Measurements from ENCODE around the gene SLC35A2.

The SLC35A2 gene

GRCh38 chrX:48902135-48902534 is 9.3 kb downstream of the SLC35A2 start:
- Histone ChIP-seq H2AFZ (ENCODE audit: low read length) (no peak overlapping the region), H3K79me2 (ENCODE audit: insufficient read depth, low read length) (peaks cover 12% of the 10 kb centered on the region), H4K20me1 (ENCODE audit: insufficient read depth, low read length, poor library complexity, severe bottlenecking) (peaks cover 7% of the 10 kb centered on the region)

DNA sequence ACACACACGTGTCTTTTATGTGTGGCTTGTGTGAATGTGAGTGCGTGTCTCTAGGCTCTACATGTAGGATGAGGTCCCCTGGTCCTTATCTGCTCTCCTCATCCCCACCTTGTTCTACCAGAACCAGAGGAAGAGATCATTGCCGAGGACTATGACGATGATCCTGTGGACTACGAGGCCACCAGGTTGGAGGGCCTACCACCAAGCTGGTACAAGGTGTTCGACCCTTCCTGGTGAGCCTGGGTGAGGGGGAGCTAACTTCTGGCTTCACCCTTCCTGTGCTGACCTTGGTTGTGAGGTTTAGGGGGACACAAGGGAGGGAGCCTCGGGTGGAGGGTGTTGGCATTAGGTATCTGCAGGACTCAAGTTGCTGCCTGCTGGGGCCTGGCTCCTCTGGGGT is 10.4 kb downstream of the SLC35A2 start:
- no peak overlapping the region for H3K4me2 ChIP-seq (ENCODE audit: low read depth, low read length, poor library complexity, severe bottlenecking)
- no peaks in the 10 kb centered on the region for H3K27me3 ChIP-seq (ENCODE audit: insufficient read depth, low read length, poor library complexity, severe bottlenecking)
- peaks cover 7% of the 10 kb centered on the region; the same call in 1 of the 2 replicates for H3K36me3 ChIP-seq (ENCODE audit: insufficient read depth, low read length)
- no peak overlapping the region for H2AFZ ChIP-seq (ENCODE audit: low read length)
- no peaks in the 10 kb centered on the region for H3K9me2 ChIP-seq (replicated peaks; ENCODE audit: low read depth, low read length)
- H4K20me1 ChIP-seq (ENCODE audit: insufficient read depth, low read length, poor library complexity, severe bottlenecking) = peaks cover 17% of the 10 kb centered on the region
- H3K9ac ChIP-seq (ENCODE audit: low read depth, low read length, poor library complexity, severe bottlenecking) = no peak overlapping the region
- peaks cover 23% of the 10 kb centered on the region for H3K79me2 ChIP-seq (ENCODE audit: insufficient read depth, low read length)
- H3K9me3 ChIP-seq (ENCODE audit: insufficient read depth, low read depth, low read length) = no peaks in the 10 kb centered on the region
- H3K4me1 ChIP-seq (ENCODE audit: insufficient read depth, low read length, poor library complexity, severe bottlenecking) = no peaks in the 10 kb centered on the region
- H3F3A ChIP-seq (ENCODE audit: low read depth) = no peaks in the 10 kb centered on the region
- no peak for TF ChIP-seq EZH2phosphoT487 (IDR thresholded peaks at IDR 0.05; ENCODE audit: borderline replicate concordance)
- no peak for TF ChIP-seq CTCF (conservative IDR thresholded peaks at IDR 0.05; ENCODE audit: low read length)
- H3K4me3 ChIP-seq (ENCODE audit: low read length, poor library complexity, severe bottlenecking) = no peak overlapping the region

More at GRCh38 chrX:48902135-48902534, 9.3 kb downstream of the SLC35A2 start:
- no peak overlapping the region for H3K4me2 ChIP-seq (ENCODE audit: low read depth, low read length, poor library complexity, severe bottlenecking)
- H3K27me3 ChIP-seq (ENCODE audit: insufficient read depth, low read length, poor library complexity, severe bottlenecking) = no peaks in the 10 kb centered on the region
- no peak for TF ChIP-seq CTCF (conservative IDR thresholded peaks at IDR 0.05; ENCODE audit: low read length)
- TF ChIP-seq EZH2phosphoT487 (IDR thresholded peaks at IDR 0.05; ENCODE audit: borderline replicate concordance) = no peak
- H3K4me1 ChIP-seq (ENCODE audit: insufficient read depth, low read length, poor library complexity, severe bottlenecking) = no peaks in the 10 kb centered on the region
- no peaks in the 10 kb centered on the region for H3K9me2 ChIP-seq (replicated peaks; ENCODE audit: low read depth, low read length)
- no peak overlapping the region for H3K9ac ChIP-seq (ENCODE audit: low read depth, low read length, poor library complexity, severe bottlenecking)
- H3F3A ChIP-seq (ENCODE audit: low read depth) = no peaks in the 10 kb centered on the region
- H3K9me3 ChIP-seq (ENCODE audit: insufficient read depth, low read depth, low read length) = no peaks in the 10 kb centered on the region
- H3K4me3 ChIP-seq (ENCODE audit: low read length, poor library complexity, severe bottlenecking) = no peak overlapping the region
- H3K36me3 ChIP-seq (ENCODE audit: insufficient read depth, low read length) = peaks cover 7% of the 10 kb centered on the region; the same call in 1 of the 2 replicates

GRCh38 chrX:48899078-48899410 is 12.4 kb downstream of the SLC35A2 start:
- Histone ChIP-seq H3K9ac (ENCODE audit: low read depth, low read length, poor library complexity, severe bottlenecking) (no peak overlapping the region), H3K9me2 (replicated peaks; ENCODE audit: low read depth, low read length) (no peaks in the 10 kb centered on the region), H4K20me1 (ENCODE audit: insufficient read depth, low read length, poor library complexity, severe bottlenecking) (peaks cover 24% of the 10 kb centered on the region), H3K4me1 (ENCODE audit: insufficient read depth, low read length, poor library complexity, severe bottlenecking) (no peaks in the 10 kb centered on the region), H3K4me2 (ENCODE audit: low read depth, low read length, poor library complexity, severe bottlenecking) (peak overlapping the region; percentile 73), H3K79me2 (ENCODE audit: insufficient read depth, low read length) (peaks cover 39% of the 10 kb centered on the region), H3F3A (ENCODE audit: low read depth) (no peaks in the 10 kb centered on the region), H3K4me3 (ENCODE audit: low read length, poor library complexity, severe bottlenecking) (peak overlapping the region; percentile 96), H2AFZ (ENCODE audit: low read length) (no peak overlapping the region), H3K9me3 (ENCODE audit: insufficient read depth, low read depth, low read length) (no peaks in the 10 kb centered on the region), H3K27me3 (ENCODE audit: insufficient read depth, low read length, poor library complexity, severe bottlenecking) (no peaks in the 10 kb centered on the region), H3K36me3 (ENCODE audit: insufficient read depth, low read length) (peaks cover 7% of the 10 kb centered on the region; the same call in 1 of the 2 replicates)
- TF ChIP-seq CTCF (conservative IDR thresholded peaks at IDR 0.05; ENCODE audit: low read length) (no peak), EZH2phosphoT487 (IDR thresholded peaks at IDR 0.05; ENCODE audit: borderline replicate concordance) (no peak)

Measured in Loucy (cell line).